HepG2 (cell line): ENCODE results near the gene TGM2. TPM values are rescaled to one million over a fixed set of nuclear protein-coding genes. Genes with fewer than 3 reads are reported as not detected.

Source experiments
- CBX5 ChIP-seq: sonication (generic); formaldehyde crosslinking; IDR thresholded peaks from 2 replicates; pipeline ENCODE4 v1.4.0; 2020; ENCODE audit warnings: missing genetic modification reagents, borderline replicate concordance
- CREB1 ChIP-seq, 2 experiments: fragments of 450-650 bp in 1 of 2; IDR thresholded peaks; 2 replicates each; pipeline ENCODE4 v1.6.1; 2016 to 2017; ENCODE audit warnings: control low read depth in 1 of 2, mild to moderate bottlenecking in 1 of 2, missing compliant biosample characterization in 1 of 2, missing genetic modification characterization in 1 of 2
- DMAP1 ChIP-seq: IDR thresholded peaks from 2 replicates; pipeline ENCODE4 v1.6.1; 2016
- ETS1 ChIP-seq: sonication (generic); formaldehyde crosslinking; IDR thresholded peaks from 2 replicates; pipeline ENCODE4 v1.4.0; 2020; ENCODE audit warnings: missing genetic modification reagents
- IRF2 ChIP-seq: IDR thresholded peaks from 2 replicates; pipeline ENCODE4 v1.6.1; 2018; ENCODE audit warnings: missing genetic modification reagents, missing compliant biosample characterization
- MYC ChIP-seq: sonication (generic); formaldehyde crosslinking; IDR thresholded peaks from 2 replicates; pipeline ENCODE4 v1.9.0; 2021; ENCODE audit warnings: missing genetic modification reagents, borderline replicate concordance
- REXO4 ChIP-seq: sonication (generic); formaldehyde crosslinking; IDR thresholded peaks from 2 replicates; pipeline ENCODE4 v1.8.0; 2022; ENCODE audit warnings: missing genetic modification reagents, mild to moderate bottlenecking, borderline replicate concordance
- SNAPC4 ChIP-seq: sonication (generic); formaldehyde crosslinking; IDR thresholded peaks from 2 replicates; pipeline ENCODE4 v1.4.0; 2020; ENCODE audit warnings: mild to moderate bottlenecking, missing genetic modification reagents
- SP4 ChIP-seq: sonication (generic); formaldehyde crosslinking; IDR thresholded peaks from 2 replicates; pipeline ENCODE4 v1.8.1; 2023; ENCODE audit warnings: mild to moderate bottlenecking, missing genetic modification reagents
- ZBTB38 ChIP-seq: sonication (generic); formaldehyde crosslinking; IDR thresholded peaks from 2 replicates; pipeline ENCODE4 v1.5.1; 2020; ENCODE audit warnings: mild to moderate bottlenecking, missing genetic modification reagents
- ZBTB39 ChIP-seq: sonication (generic); formaldehyde crosslinking; IDR thresholded peaks from 2 replicates; pipeline ENCODE4 v1.5.0; 2020; ENCODE audit warnings: missing genetic modification reagents
- ZNF382 ChIP-seq: sonication (generic); formaldehyde crosslinking; IDR thresholded peaks from 2 replicates; pipeline ENCODE4 v1.5.0; 2020; ENCODE audit warnings: missing genetic modification reagents, mild to moderate bottlenecking, borderline replicate concordance
- ZNF687 ChIP-seq: sonication (generic); formaldehyde crosslinking; IDR thresholded peaks from 2 replicates; pipeline ENCODE4 v1.5.1; 2020; ENCODE audit warnings: mild to moderate bottlenecking, missing genetic modification reagents, moderate library complexity
- ZNF878 ChIP-seq: sonication (generic); formaldehyde crosslinking; IDR thresholded peaks from 2 replicates; pipeline ENCODE4 v1.8.1; 2023; ENCODE audit warnings: mild to moderate bottlenecking, missing genetic modification reagents, moderate library complexity
- ZNF883 ChIP-seq: sonication (generic); formaldehyde crosslinking; IDR thresholded peaks from 2 replicates; pipeline ENCODE4 v1.5.1; 2020; ENCODE audit warnings: mild to moderate bottlenecking, missing genetic modification reagents; ENCODE audit errors: not compliant biosample characterization
- polyA plus RNA-seq, 8 experiments: library from polyadenylated mRNA; depleted of rRNA in 3 of 8; stranded (reverse) in 7 of 8; unstranded in 1 of 8; fragments of >200 nt; fragmentation: Illumina TruSeq in 4 of 8; extraction: Trizol in 4 of 8; gene quantifications; 2 replicates each; pipeline versions ENCODE4 v1.2.1 to v1.2.3, GENCODE V29; 2011 to 2016; ENCODE audit warnings: low read depth in 4 of 8, missing spikeins in 1 of 8, mixed read lengths in 1 of 8; ENCODE audit not compliant: insufficient read depth in 1 of 8
- total RNA-seq, 5 experiments: library from RNA; depleted of rRNA; stranded (reverse); fragments of >200 nt; fragmentation: Illumina TruSeq; extraction: Trizol; gene quantifications; 2 replicates each; pipeline ENCODE4 v1.2.3, GENCODE V29; 2016; ENCODE audit warnings: low read depth in 1 of 5

The TGM2 gene
- total and polyA plus RNA-seq, 2 of the 13 experiments (the other 11 are each of a cell fraction or from before 2014, with no cell fraction given): 4.2 to 46.4 TPM

GRCh38 chr20:38125157-38126056, 39.7 kb downstream of the TGM2 start (continued):
- TF ChIP-seq CREB1 (IDR thresholded peaks at IDR 0.05) (peak; percentile 41; the same call in 1 of the 2 replicates), CREB1 (CRISPR knock-in tag; IDR thresholded peaks at IDR 0.05) (no peak), CBX5 (peak; percentile 8; the same call in 1 of the 2 replicates), REXO4 (CRISPR knock-in tag) (no peak), SNAPC4 (CRISPR knock-in tag) (no peak; the same call in 1 of the 2 replicates), ZBTB38 (CRISPR knock-in tag) (no peak; the same call in 1 of the 2 replicates), ZNF382 (CRISPR knock-in tag) (no peak), ETS1 (CRISPR knock-in tag) (no peak), SP4 (CRISPR knock-in tag) (0 out of 2 replicates have a peak, but pooled peaks have one; percentile 42), DMAP1 (CRISPR knock-in tag) (no peak; the same call in 1 of the 2 replicates), ZNF687 (CRISPR knock-in tag) (peak; percentile 71), ZNF878 (CRISPR knock-in tag) (0 out of 2 replicates have a peak, but pooled peaks have one; percentile 10), MYC (CRISPR knock-in tag) (no peak; the same call in 1 of the 2 replicates), IRF2 (CRISPR knock-in tag) (peak; percentile 57; the same call in 1 of the 2 replicates), ZBTB39 (CRISPR knock-in tag) (no peak), ZNF883 (CRISPR knock-in tag) (no peak)
